Measurements from ENCODE around the gene PLTP.

PLTP gene

GRCh38 chr20:45893831-45894230, 18.1 kb downstream of the PLTP start:
- Histone ChIP-seq H3K9me2 (replicated peaks; ENCODE audit: insufficient read depth, low read length) (no peaks in the 10 kb centered on the region), H3K9me3 (ENCODE audit: insufficient read depth, low read length) (no peaks in the 10 kb centered on the region), H3K36me3 (ENCODE audit: low read length) (no peaks in the 10 kb centered on the region), H3K9ac (ENCODE audit: low read length) (no peak overlapping the region), H3K4me3 (ENCODE audit: insufficient read depth, low read length, poor library complexity, severe bottlenecking) (no peak overlapping the region), H4K20me1 (ENCODE audit: low read depth, low read length) (no peaks in the 10 kb centered on the region), H3K27ac (ENCODE audit: low read depth, low read length) (no peak overlapping the region), H3F3A (ENCODE audit: insufficient read depth) (no peaks in the 10 kb centered on the region), H3K79me2 (ENCODE audit: insufficient read depth, low read length) (no peaks in the 10 kb centered on the region), H3K27me3 (ENCODE audit: low read length) (no peaks in the 10 kb centered on the region), H2AFZ (ENCODE audit: low read depth, low read length, severe bottlenecking) (no peak overlapping the region), H3K4me2 (ENCODE audit: low read depth, low read length, poor library complexity, severe bottlenecking) (no peak overlapping the region)
- TF ChIP-seq CTCF (IDR thresholded peaks at IDR 0.05; ENCODE audit: insufficient read depth, low read length, poor library complexity, severe bottlenecking): no peak
- no peak for TF ChIP-seq EZH2phosphoT487 (conservative IDR thresholded peaks at IDR 0.05; ENCODE audit: low read length)

- Histone ChIP-seq H3K36me3 (ENCODE audit: low read length) (no peaks in the 10 kb centered on the region), H3F3A (ENCODE audit: insufficient read depth) (no peaks in the 10 kb centered on the region), H3K4me3 (ENCODE audit: insufficient read depth, low read length, poor library complexity, severe bottlenecking) (no peak overlapping the region), H2AFZ (ENCODE audit: low read depth, low read length, severe bottlenecking) (no peak overlapping the region), H3K9ac (ENCODE audit: low read length) (no peak overlapping the region), H3K4me2 (ENCODE audit: low read depth, low read length, poor library complexity, severe bottlenecking) (no peak overlapping the region), H3K79me2 (ENCODE audit: insufficient read depth, low read length) (no peaks in the 10 kb centered on the region), H3K27ac (ENCODE audit: low read depth, low read length) (no peak overlapping the region), H3K27me3 (ENCODE audit: low read length) (no peaks in the 10 kb centered on the region), H3K9me2 (replicated peaks; ENCODE audit: insufficient read depth, low read length) (no peaks in the 10 kb centered on the region), H4K20me1 (ENCODE audit: low read depth, low read length) (no peaks in the 10 kb centered on the region), H3K9me3 (ENCODE audit: insufficient read depth, low read length) (no peaks in the 10 kb centered on the region)
- TF ChIP-seq CTCF (IDR thresholded peaks at IDR 0.05; ENCODE audit: insufficient read depth, low read length, poor library complexity, severe bottlenecking) (no peak), EZH2phosphoT487 (conservative IDR thresholded peaks at IDR 0.05; ENCODE audit: low read length) (no peak)
Observed at GRCh38 chr20:45892828-45893500, 19.0 kb downstream of the PLTP start.

GRCh38 chr20:45892049-45892825, 19.7 kb downstream of the PLTP start:
- no peaks in the 10 kb centered on the region for H3K27me3 ChIP-seq (ENCODE audit: low read length)
- H4K20me1 ChIP-seq (ENCODE audit: low read depth, low read length): no peaks in the 10 kb centered on the region
- no peaks in the 10 kb centered on the region for H3K79me2 ChIP-seq (ENCODE audit: insufficient read depth, low read length)
- H3K9me3 ChIP-seq (ENCODE audit: insufficient read depth, low read length): no peaks in the 10 kb centered on the region
- H3K9ac ChIP-seq (ENCODE audit: low read length): peak overlapping the region; percentile 81
- TF ChIP-seq CTCF (IDR thresholded peaks at IDR 0.05; ENCODE audit: insufficient read depth, low read length, poor library complexity, severe bottlenecking) (no peak), EZH2phosphoT487 (conservative IDR thresholded peaks at IDR 0.05; ENCODE audit: low read length) (no peak)
- H3K9me2 ChIP-seq (replicated peaks; ENCODE audit: insufficient read depth, low read length): no peaks in the 10 kb centered on the region
- H3K4me2 ChIP-seq (ENCODE audit: low read depth, low read length, poor library complexity, severe bottlenecking): peak overlapping the region; percentile 65
- no peaks in the 10 kb centered on the region for H3K36me3 ChIP-seq (ENCODE audit: low read length)
- no peak overlapping the region for H2AFZ ChIP-seq (ENCODE audit: low read depth, low read length, severe bottlenecking)
- peak overlapping the region; percentile 86 for H3K4me3 ChIP-seq (ENCODE audit: insufficient read depth, low read length, poor library complexity, severe bottlenecking)
- no peak overlapping the region for H3K27ac ChIP-seq (ENCODE audit: low read depth, low read length)
- no peaks in the 10 kb centered on the region for H3F3A ChIP-seq (ENCODE audit: insufficient read depth)

Data from SU-DHL-6 (cell line).